SKM-1 (cell line): ENCODE results near the gene VSIG2.

Experiments
- DNase-seq: peaks from one replicate; lab custom pipeline; 2025; ENCODE audit not compliant: unreplicated experiment; lab: John Stamatoyannopoulos, UW

Gene VSIG2

GRCh38 chr11:124763156-124763947, 11.3 kb upstream of the VSIG2 start:
- peak; percentile 33 for DNase-seq

- no peak for DNase-seq
These were observed 10.6 kb upstream of the VSIG2 start for GRCh38 chr11:124762624-124763155.

GRCh38 chr11:124762105-124762623, 10.1 kb upstream of the VSIG2 start, which contains the start of gene ESAM:
ESAM (minus strand) TSS chr11:124762290; CDS start chr11:124762154, 136 bp downstream.
- no peak for DNase-seq

- no peak for DNase-seq
These were observed 9.4 kb upstream of the VSIG2 start for GRCh38 chr11:124761301-124762104.

GRCh38 chr11:124760806-124761205, 8.8 kb upstream of the VSIG2 start:
- DNase-seq: no peak

GRCh38 chr11:124760205-124760652, 8.2 kb upstream of the VSIG2 start:
- DNase-seq: no peak

- DNase-seq: no peak
These were observed 7.5 kb upstream of the VSIG2 start for GRCh38 chr11:124759266-124760204.

GRCh38 chr11:124758355-124759265, 6.6 kb upstream of the VSIG2 start:
- peak; percentile 88 for DNase-seq

GRCh38 chr11:124757320-124757719, 5.3 kb upstream of the VSIG2 start:
- DNase-seq: no peak

- no peak for DNase-seq
These were observed 4.7 kb upstream of the VSIG2 start for GRCh38 chr11:124756753-124757227.

- DNase-seq: no peak
These were observed 4.1 kb upstream of the VSIG2 start for GRCh38 chr11:124756033-124756752.

GRCh38 chr11:124754710-124755109, 2.7 kb upstream of the VSIG2 start:
- no peak for DNase-seq

GRCh38 chr11:124754309-124754708, 2.3 kb upstream of the VSIG2 start:
- no peak for DNase-seq

- no peak for DNase-seq
These were observed 1.6 kb upstream of the VSIG2 start for GRCh38 chr11:124753624-124754023.

- no peak for DNase-seq
These were observed 1.1 kb upstream of the VSIG2 start for GRCh38 chr11:124753205-124753604.

GRCh38 chr11:124752471-124753102, 532 bp upstream of the VSIG2 start:
- no peak for DNase-seq

GRCh38 chr11:124751391-124751740, 689 bp downstream of the VSIG2 start:
- DNase-seq: no peak

GRCh38 chr11:124749912-124750311, 2.1 kb downstream of the VSIG2 start:
- DNase-seq: no peak
